HG02588 (cell line): Measurements from ENCODE around the gene BRINP1.

Source experiments
- ATAC-seq: cut with Tn5 transposase; IDR thresholded peaks from one replicate; pipeline ENCODE4 v1.9.1; 2021; ENCODE audit warnings: mild to moderate bottlenecking, moderate library complexity; ENCODE audit not compliant: unreplicated experiment

BRINP1 gene

DNA sequence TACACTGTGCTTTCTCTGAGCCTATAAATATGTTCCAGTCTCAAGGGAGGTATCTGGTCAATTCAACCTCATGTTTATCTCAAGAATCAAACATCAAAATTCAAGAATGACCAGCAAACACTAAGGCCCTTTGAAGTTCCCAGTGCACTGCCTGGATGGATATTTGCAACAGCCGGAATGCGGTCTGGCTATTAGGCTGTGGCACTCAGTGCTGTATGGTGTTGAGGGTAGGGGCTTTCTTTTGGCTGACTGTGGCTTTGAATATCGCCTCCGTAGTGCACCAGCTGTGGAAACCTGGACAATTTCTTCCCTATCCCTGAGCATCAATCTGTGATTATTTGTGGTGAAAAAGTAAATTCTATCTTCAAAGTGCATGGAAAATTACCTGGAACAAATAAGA, 220.4 kb downstream of the BRINP1 start:
- no peak for ATAC-seq

DNA sequence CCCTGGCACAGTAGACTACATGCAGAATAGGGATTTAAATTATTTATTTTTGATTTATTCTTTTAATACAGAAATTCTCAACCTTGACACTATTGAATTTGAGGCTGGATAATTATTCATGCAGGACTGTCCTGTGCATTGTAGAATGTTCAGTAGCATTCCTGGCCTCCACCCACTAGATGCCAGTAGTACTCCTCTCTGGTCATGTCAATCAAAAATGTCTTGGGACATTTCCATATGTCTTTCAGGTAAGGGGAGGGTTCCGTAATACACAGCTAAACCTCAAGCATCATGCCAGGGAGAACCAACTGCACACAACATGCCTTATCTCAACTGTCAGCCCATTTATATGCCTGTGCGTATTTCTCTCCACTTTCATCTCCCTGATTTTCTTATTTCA, 231.8 kb downstream of the BRINP1 start:
- ATAC-seq: no peak

DNA sequence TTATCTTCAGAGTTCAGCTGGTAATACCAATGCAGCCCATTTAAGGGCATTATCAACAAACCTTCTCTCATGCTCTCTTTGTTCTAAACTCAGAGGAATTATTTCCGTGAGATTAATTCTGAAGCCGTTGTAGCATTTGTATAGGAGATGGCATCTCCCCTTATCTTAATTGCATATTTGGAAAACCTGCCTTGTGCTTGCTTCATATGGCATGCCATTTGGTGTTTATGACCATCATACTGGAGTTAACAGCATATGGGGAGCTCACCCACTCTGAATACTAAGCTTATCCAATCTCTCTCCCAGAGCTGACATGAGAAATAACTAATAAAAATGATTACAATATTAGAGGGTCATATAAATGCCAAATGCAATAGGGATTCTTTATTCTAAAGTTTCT, 243.2 kb downstream of the BRINP1 start:
- no peak for ATAC-seq

DNA sequence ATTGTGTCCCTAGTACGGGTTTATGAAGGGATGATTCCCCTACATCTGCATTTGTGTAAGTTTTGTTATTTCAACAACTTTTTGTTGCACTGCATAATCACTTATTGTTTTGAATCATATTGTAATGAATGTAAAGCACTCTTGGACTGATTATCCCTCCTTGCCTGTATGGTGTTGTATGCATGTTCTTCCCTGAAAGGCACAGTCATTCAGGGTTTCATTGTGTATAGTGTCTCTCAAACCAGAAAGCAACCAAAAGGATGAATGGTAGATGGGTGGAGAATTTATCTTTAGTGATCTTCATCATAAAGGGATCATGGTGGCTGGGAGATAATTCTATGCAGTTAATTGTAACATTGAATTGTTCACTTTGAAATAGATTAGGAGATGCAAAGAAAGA, 247.3 kb downstream of the BRINP1 start:
- no peak for ATAC-seq

DNA sequence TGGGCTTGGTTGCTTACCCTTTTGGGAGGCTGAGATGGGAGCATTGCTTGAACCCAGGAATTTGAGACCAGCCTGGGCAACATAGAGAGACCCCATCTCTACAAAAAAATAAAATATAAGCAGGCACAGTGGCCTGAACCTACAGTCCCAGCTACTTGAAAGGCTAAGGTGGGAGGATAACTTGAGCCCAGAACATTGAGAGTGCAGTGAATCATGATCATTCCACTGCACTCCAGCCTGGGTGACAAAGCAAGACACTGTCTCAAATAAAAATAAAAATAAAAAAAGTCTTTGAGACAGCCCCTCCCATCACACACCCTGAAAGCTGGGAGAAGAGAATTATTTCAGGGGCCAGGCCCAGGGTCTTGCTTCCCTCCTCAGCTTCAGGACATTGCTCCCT, 251.8 kb downstream of the BRINP1 start:
- no peak for ATAC-seq
